Measurements from ENCODE around the gene NR4A2.

The NR4A2 gene

GRCh38 chr2:156334496-156335478 lies 2.3 kb upstream of the NR4A2 start (continued):
- peak; percentile 90 for TF ChIP-seq ZNF561 (tag by site-specific recombination; IDR thresholded peaks at IDR 0.05; ENCODE audit: borderline replicate concordance)
- 0 out of 2 replicates have a peak, but pooled peaks have one; percentile 44 for TF ChIP-seq TCF7L2 (IDR thresholded peaks at IDR 0.05; ENCODE audit: borderline replicate concordance, low read depth, low read length)
- TF ChIP-seq ZNF626 (tag by site-specific recombination; IDR thresholded peaks at IDR 0.05), result no peak
- TF ChIP-seq ATF2 (tag by site-specific recombination; IDR thresholded peaks at IDR 0.05; ENCODE audit: low read depth), result no peak
- peak; percentile 64; the same call in 1 of the 2 replicates for TF ChIP-seq CTCF (tag by site-specific recombination; IDR thresholded peaks at IDR 0.05)
- peak; percentile 55; the same call in 1 of the 2 replicates for TF ChIP-seq ZBTB48 (tag by site-specific recombination; IDR thresholded peaks at IDR 0.05)
- TF ChIP-seq ZNF184 (tag by site-specific recombination; IDR thresholded peaks at IDR 0.05), result no peak
- 0 out of 2 replicates have a peak, but pooled peaks have one; percentile 27 for TF ChIP-seq ZNF692 (tag by site-specific recombination; IDR thresholded peaks at IDR 0.05)
- no peak for TF ChIP-seq ZNF560 (tag by site-specific recombination; IDR thresholded peaks at IDR 0.05; ENCODE audit: borderline replicate concordance)
- TF ChIP-seq GLIS2 (tag by site-specific recombination; IDR thresholded peaks at IDR 0.05), result peak; percentile 69
- no peak for TF ChIP-seq ZNF530 (tag by site-specific recombination; IDR thresholded peaks at IDR 0.05; ENCODE audit: low read depth)
- TF ChIP-seq ZNF558 (tag by site-specific recombination; IDR thresholded peaks at IDR 0.05), result no peak
- TF ChIP-seq ZNF830 (tag by site-specific recombination; IDR thresholded peaks at IDR 0.05; ENCODE audit: low read depth), result no peak
- no peak for TF ChIP-seq ZNF37A (tag by site-specific recombination; IDR thresholded peaks at IDR 0.05)
- TF ChIP-seq SP7 (tag by site-specific recombination; IDR thresholded peaks at IDR 0.05), result peak; percentile 27; the same call in 1 of the 2 replicates
- TF ChIP-seq ZNF449 (tag by site-specific recombination; IDR thresholded peaks at IDR 0.05), result no peak
- TF ChIP-seq ZFHX2 (tag by site-specific recombination; conservative IDR thresholded peaks at IDR 0.05), result peak; percentile 90
- peak; percentile 60 for TF ChIP-seq ZNF335 (tag by site-specific recombination; conservative IDR thresholded peaks at IDR 0.05)
- peak; percentile 78 for TF ChIP-seq KLF8 (tag by site-specific recombination; IDR thresholded peaks at IDR 0.05)
- TF ChIP-seq ZEB2 (tag by site-specific recombination; IDR thresholded peaks at IDR 0.05), result peak; percentile 71
- TF ChIP-seq ZNF26 (tag by site-specific recombination; IDR thresholded peaks at IDR 0.05), result no peak
- no peak for TF ChIP-seq ZNF18 (tag by site-specific recombination; IDR thresholded peaks at IDR 0.05)
- no peak for TF ChIP-seq ZNF280C (tag by site-specific recombination; IDR thresholded peaks at IDR 0.05)
- TF ChIP-seq ZNF473 (tag by site-specific recombination; IDR thresholded peaks at IDR 0.05), result no peak
- TF ChIP-seq ZNF324 (tag by site-specific recombination; IDR thresholded peaks at IDR 0.05), result 0 out of 2 replicates have a peak, but pooled peaks have one; percentile 47
- TF ChIP-seq ZBTB8A (tag by site-specific recombination; IDR thresholded peaks at IDR 0.05), result peak; percentile 86
